Activated naive CD8-positive, alpha-beta T cell treated with anti-CD3 and anti-CD28 coated beads for 36 hours (primary cell): ENCODE results near the gene ALMS1. TPM values are rescaled to one million over a fixed set of nuclear protein-coding genes. Genes with fewer than 3 reads are reported as not detected.
"Not testable (repeated sequence)": the region's sequence is repeated elsewhere in the genome, so short reads cannot be mapped to it uniquely, and the experiment has no call there.

Experiments used
- DNase-seq: peaks from one replicate; pipeline ENCODE4 v3.0.0; 2021
- H3K27ac Mint-ChIP-seq: one replicate; pipeline ENCODE4 v1.8.0; 2022; ENCODE audit warnings: mild to moderate bottlenecking, moderate library complexity, mixed read lengths
- H3K27me3 Mint-ChIP-seq: one replicate; pipeline ENCODE4 v1.8.0; 2022; ENCODE audit warnings: mild to moderate bottlenecking, mixed read lengths
- H3K36me3 Mint-ChIP-seq: one replicate; pipeline ENCODE4 v1.8.0; 2021; ENCODE audit warnings: mild to moderate bottlenecking, mixed read lengths
- H3K4me1 Mint-ChIP-seq: one replicate; pipeline ENCODE4 v1.8.0; 2021; ENCODE audit warnings: mixed read lengths
- H3K4me3 Mint-ChIP-seq: one replicate; pipeline ENCODE4 v1.8.0; 2022; ENCODE audit warnings: mild to moderate bottlenecking, moderate library complexity, mixed read lengths
- H3K9me3 Mint-ChIP-seq: one replicate; pipeline ENCODE4 v1.8.0; 2022; ENCODE audit warnings: mixed read lengths
- total RNA-seq, 2 experiments: library from RNA; stranded (reverse); gene quantifications; one replicate each; pipeline ENCODE4 v1.2.3, GENCODE V29; 2021

Gene ALMS1
- 10 to 100 TPM; 18.3 to 23.5 TPM for total RNA-seq

- DNase-seq: peak; percentile 93
- Mint-ChIP-seq H3K27me3 (peaks cover 3% of the 10 kb centered on the region), H3K9me3 (no peaks in the 10 kb centered on the region), H3K27ac (peak within 1 kb of the TSS; percentile 88), H3K36me3 (peaks cover 16% of the 10 kb centered on the region), H3K4me3 (peak within 1 kb of the TSS; percentile 94), H3K4me1 (peaks cover 28% of the 10 kb centered on the region)
These were observed at the start of gene ALMS1 for GRCh38 chr2:73385504-73386341. TSS of gene ALMS1 (plus strand) at chr2:73385836. CDS start at chr2:73385869, 33 bp downstream.

GRCh38 chr2:73337828-73338227 is 47.8 kb upstream of the ALMS1 start:
- Mint-ChIP-seq H3K27me3 (peaks cover 7% of the 10 kb centered on the region), H3K36me3 (no peaks in the 10 kb centered on the region), H3K9me3 (peaks cover 14% of the 10 kb centered on the region), H3K4me1 (peaks cover 2% of the 10 kb centered on the region), H3K4me3 (no peak overlapping the region), H3K27ac (no peak overlapping the region)
- DNase-seq: no peak

GRCh38 chr2:73339201-73339600 is 46.4 kb upstream of the ALMS1 start:
- H3K4me1 Mint-ChIP-seq: peaks cover 2% of the 10 kb centered on the region
- no peak for DNase-seq
- H3K4me3 Mint-ChIP-seq: no peak overlapping the region
- H3K27ac Mint-ChIP-seq: no peak overlapping the region
- H3K36me3 Mint-ChIP-seq: no peaks in the 10 kb centered on the region
- peaks cover 6% of the 10 kb centered on the region for H3K9me3 Mint-ChIP-seq
- peaks cover 7% of the 10 kb centered on the region for H3K27me3 Mint-ChIP-seq

- Mint-ChIP-seq H3K36me3 (no peaks in the 10 kb centered on the region), H3K4me3 (no peak overlapping the region), H3K27ac (no peak overlapping the region), H3K4me1 (peaks cover 2% of the 10 kb centered on the region), H3K9me3 (no peaks in the 10 kb centered on the region), H3K27me3 (peaks cover 7% of the 10 kb centered on the region)
- no peak for DNase-seq
These were observed 44.6 kb upstream of the ALMS1 start for GRCh38 chr2:73341039-73341438.

GRCh38 chr2:73343992-73344391 is 41.6 kb upstream of the ALMS1 start:
- H3K4me1 Mint-ChIP-seq: no peaks in the 10 kb centered on the region
- peaks cover 9% of the 10 kb centered on the region for H3K27me3 Mint-ChIP-seq
- H3K36me3 Mint-ChIP-seq: no peaks in the 10 kb centered on the region
- H3K4me3 Mint-ChIP-seq: no peak overlapping the region
- no peak overlapping the region for H3K27ac Mint-ChIP-seq
- no peaks in the 10 kb centered on the region for H3K9me3 Mint-ChIP-seq
- no peak for DNase-seq

GRCh38 chr2:73344747-73345146 is 40.9 kb upstream of the ALMS1 start:
- not testable (repeated sequence) for H3K36me3 Mint-ChIP-seq, DNase-seq, H3K27ac Mint-ChIP-seq, H3K4me1 Mint-ChIP-seq, H3K4me3 Mint-ChIP-seq, H3K9me3 Mint-ChIP-seq
- peaks cover 11% of the 10 kb centered on the region for H3K27me3 Mint-ChIP-seq

- Mint-ChIP-seq H3K36me3 (no peaks in the 10 kb centered on the region), H3K9me3 (no peaks in the 10 kb centered on the region), H3K27me3 (peaks cover 18% of the 10 kb centered on the region), H3K4me1 (no peaks in the 10 kb centered on the region), H3K27ac (no peak overlapping the region), H3K4me3 (no peak overlapping the region)
- DNase-seq: no peak
These were observed 35.5 kb upstream of the ALMS1 start for GRCh38 chr2:73350035-73350691.

- Mint-ChIP-seq H3K4me3 (no peak overlapping the region), H3K4me1 (peaks cover 2% of the 10 kb centered on the region), H3K27me3 (peaks cover 20% of the 10 kb centered on the region), H3K27ac (no peak overlapping the region), H3K36me3 (no peaks in the 10 kb centered on the region), H3K9me3 (no peaks in the 10 kb centered on the region)
- no peak for DNase-seq
These were observed 29.5 kb upstream of the ALMS1 start for GRCh38 chr2:73356097-73356496.

GRCh38 chr2:73359915-73360697 is 25.5 kb upstream of the ALMS1 start:
- H3K4me1 Mint-ChIP-seq: peaks cover 2% of the 10 kb centered on the region
- no peak overlapping the region for H3K4me3 Mint-ChIP-seq
- no peaks in the 10 kb centered on the region for H3K9me3 Mint-ChIP-seq
- no peak overlapping the region for H3K27ac Mint-ChIP-seq
- H3K36me3 Mint-ChIP-seq: no peaks in the 10 kb centered on the region
- no peak for DNase-seq
- H3K27me3 Mint-ChIP-seq: peaks cover 20% of the 10 kb centered on the region

- DNase-seq: no peak
- H3K27me3 Mint-ChIP-seq: peaks cover 4% of the 10 kb centered on the region
- no peaks in the 10 kb centered on the region for H3K36me3 Mint-ChIP-seq
- no peaks in the 10 kb centered on the region for H3K9me3 Mint-ChIP-seq
- no peaks in the 10 kb centered on the region for H3K4me1 Mint-ChIP-seq
- H3K4me3 Mint-ChIP-seq: no peak overlapping the region
- H3K27ac Mint-ChIP-seq: no peak overlapping the region
These were observed 19.6 kb upstream of the ALMS1 start for GRCh38 chr2:73366060-73366459.

GRCh38 chr2:73368781-73369180 is 16.9 kb upstream of the ALMS1 start:
- DNase-seq: no peak
- no peaks in the 10 kb centered on the region for H3K4me1 Mint-ChIP-seq
- no peaks in the 10 kb centered on the region for H3K27me3 Mint-ChIP-seq

GRCh38 chr2:73370348-73370747 is 15.3 kb upstream of the ALMS1 start:
- Mint-ChIP-seq H3K4me1 (no peaks in the 10 kb centered on the region), H3K36me3 (no peaks in the 10 kb centered on the region), H3K27ac (no peak overlapping the region), H3K9me3 (no peaks in the 10 kb centered on the region), H3K4me3 (no peak overlapping the region), H3K27me3 (peaks cover 9% of the 10 kb centered on the region)
- DNase-seq: no peak

More at GRCh38 chr2:73368781-73369180, 16.9 kb upstream of the ALMS1 start:
- Mint-ChIP-seq H3K27ac (no peak overlapping the region), H3K4me3 (no peak overlapping the region), H3K36me3 (no peaks in the 10 kb centered on the region), H3K9me3 (no peaks in the 10 kb centered on the region)

GRCh38 chr2:73373344-73373743 is 12.3 kb upstream of the ALMS1 start:
- Mint-ChIP-seq H3K4me1 (no peaks in the 10 kb centered on the region), H3K27ac (no peak overlapping the region), H3K4me3 (no peak overlapping the region), H3K27me3 (peaks cover 28% of the 10 kb centered on the region), H3K36me3 (no peaks in the 10 kb centered on the region), H3K9me3 (peaks cover 6% of the 10 kb centered on the region)
- DNase-seq: no peak

GRCh38 chr2:73374269-73374668 is 11.4 kb upstream of the ALMS1 start:
- DNase-seq: no peak
- no peaks in the 10 kb centered on the region for H3K4me1 Mint-ChIP-seq
- H3K36me3 Mint-ChIP-seq: no peaks in the 10 kb centered on the region
- no peak overlapping the region for H3K4me3 Mint-ChIP-seq
- peaks cover 28% of the 10 kb centered on the region for H3K27me3 Mint-ChIP-seq
- H3K9me3 Mint-ChIP-seq: peaks cover 6% of the 10 kb centered on the region
- no peak overlapping the region for H3K27ac Mint-ChIP-seq

- peaks cover 6% of the 10 kb centered on the region for H3K9me3 Mint-ChIP-seq
- no peaks in the 10 kb centered on the region for H3K4me1 Mint-ChIP-seq
- H3K27me3 Mint-ChIP-seq: peaks cover 37% of the 10 kb centered on the region
These were observed 9.0 kb upstream of the ALMS1 start for GRCh38 chr2:73376681-73377080.

More at GRCh38 chr2:73376681-73377080, 9.0 kb upstream of the ALMS1 start:
- no peak for DNase-seq
- no peak overlapping the region for H3K27ac Mint-ChIP-seq
- H3K36me3 Mint-ChIP-seq: no peaks in the 10 kb centered on the region
- H3K4me3 Mint-ChIP-seq: no peak overlapping the region
